H9 (cell line): ENCODE results near the gene WRAP53. TPM values are rescaled to one million over a fixed set of nuclear protein-coding genes. Genes with fewer than 3 reads are reported as not detected.

Experiments
- DNase-seq: peaks from one replicate; pipeline ENCODE4 v3.0.0-alpha.2; 2017
- H2AFZ ChIP-seq: one replicate; pipeline ENCODE4 v1.6.1; 2013; ENCODE audit warnings: mild to moderate bottlenecking, low read length, control low read depth, moderate library complexity
- H2AK5ac ChIP-seq: 2 replicates; pipeline ENCODE4 v1.6.1; 2013; ENCODE audit warnings: low read length, control low read depth, mixed read lengths; ENCODE audit not compliant: insufficient read length
- H2BK120ac ChIP-seq: one replicate; pipeline ENCODE4 v1.6.1; 2013; ENCODE audit warnings: low read depth, mild to moderate bottlenecking, low read length, control low read depth, inconsistent platforms; ENCODE audit not compliant: poor library complexity, severe bottlenecking
- H2BK12ac ChIP-seq: 2 replicates; pipeline ENCODE4 v1.6.1; 2013; ENCODE audit warnings: low read length, control low read depth, mixed read lengths, low read depth; ENCODE audit not compliant: insufficient read length
- H2BK15ac ChIP-seq: 2 replicates; pipeline ENCODE4 v1.6.1; 2013; ENCODE audit warnings: low read depth, low read length, control low read depth
- H2BK20ac ChIP-seq: one replicate; pipeline ENCODE4 v1.6.1; 2013; ENCODE audit warnings: low read depth, mild to moderate bottlenecking, low read length, control low read depth, inconsistent platforms; ENCODE audit not compliant: poor library complexity, severe bottlenecking
- H2BK5ac ChIP-seq: 2 replicates; pipeline ENCODE4 v1.6.1; 2013; ENCODE audit warnings: low read length, control low read depth, mixed read lengths; ENCODE audit not compliant: insufficient read length
- H3K14ac ChIP-seq: 2 replicates; pipeline ENCODE4 v1.6.1; 2013; ENCODE audit warnings: low read length, control low read depth; ENCODE audit not compliant: insufficient read depth
- H3K18ac ChIP-seq: 2 replicates; pipeline ENCODE4 v1.6.1; 2013; ENCODE audit warnings: low read depth, mild to moderate bottlenecking, mixed read lengths, low read length, control low read depth; ENCODE audit not compliant: insufficient read length
- H3K23ac ChIP-seq: 2 replicates; pipeline ENCODE4 v1.6.1; 2013; ENCODE audit warnings: low read length, control low read depth, mixed read lengths, low read depth; ENCODE audit not compliant: insufficient read length
- H3K23me2 ChIP-seq: 2 replicates; pipeline ENCODE4 v1.6.1; 2013; ENCODE audit warnings: low read depth, mild to moderate bottlenecking, mixed read lengths, low read length, control low read depth; ENCODE audit not compliant: insufficient read length, poor library complexity, severe bottlenecking
- H3K27ac ChIP-seq: 2 replicates; pipeline ENCODE4 v1.5.1; 2013; ENCODE audit warnings: low read length, control low read depth, mixed read lengths, low read depth; ENCODE audit not compliant: insufficient read length
- H3K27me3 ChIP-seq: 2 replicates; pipeline ENCODE4 v1.6.1; 2013; ENCODE audit warnings: low read length, control low read depth, inconsistent platforms; ENCODE audit not compliant: insufficient read depth
- H3K4ac ChIP-seq: 2 replicates; pipeline ENCODE4 v1.6.1; 2013; ENCODE audit warnings: low read depth, mild to moderate bottlenecking, control low read depth, inconsistent platforms, low read length, moderate library complexity
- H3K4me1 ChIP-seq: 2 replicates; pipeline ENCODE4 v1.6.1; 2013; ENCODE audit warnings: low read length, control low read depth, inconsistent platforms; ENCODE audit not compliant: insufficient read depth
- H3K4me2 ChIP-seq: 2 replicates; pipeline ENCODE4 v1.6.1; 2013; ENCODE audit warnings: low read length, control low read depth, mixed read lengths; ENCODE audit not compliant: insufficient read length, insufficient read depth
- H3K56ac ChIP-seq: 2 replicates; pipeline ENCODE4 v1.6.1; 2013; ENCODE audit warnings: low read depth, mild to moderate bottlenecking, mixed read lengths, low read length, control low read depth; ENCODE audit not compliant: insufficient read length
- H3K79me1 ChIP-seq: 2 replicates; pipeline ENCODE4 v1.6.1; 2013; ENCODE audit warnings: low read depth, mild to moderate bottlenecking, moderate library complexity, low read length, control low read depth, inconsistent platforms; ENCODE audit not compliant: insufficient read depth, poor library complexity, severe bottlenecking
- H3K79me2 ChIP-seq: 2 replicates; pipeline ENCODE4 v1.6.1; 2013; ENCODE audit warnings: low read length, control low read depth, inconsistent platforms; ENCODE audit not compliant: insufficient read depth
- H3K9ac ChIP-seq: 2 replicates; pipeline ENCODE4 v1.6.1; 2013; ENCODE audit warnings: low read length, control low read depth, mixed read lengths; ENCODE audit not compliant: insufficient read length; ENCODE audit errors: extremely low read depth
- H3K9me3 ChIP-seq: one replicate; pipeline ENCODE4 v1.6.1; 2013; ENCODE audit warnings: low read depth, low read length, inconsistent platforms; ENCODE audit not compliant: control insufficient read depth
- H3T11ph ChIP-seq: one replicate; pipeline ENCODE4 v1.6.1; 2013; ENCODE audit warnings: mild to moderate bottlenecking, low read length, control low read depth, inconsistent platforms
- H4K20me1 ChIP-seq: one replicate; pipeline ENCODE4 v1.6.1; 2013; ENCODE audit not compliant: control insufficient read depth, insufficient read length, insufficient read depth
- H4K5ac ChIP-seq: 2 replicates; pipeline ENCODE4 v1.6.1; 2013; ENCODE audit warnings: low read depth, mild to moderate bottlenecking, mixed read lengths, low read length, control low read depth; ENCODE audit not compliant: insufficient read length
- H4K8ac ChIP-seq: replicated peaks from 2 replicates; pipeline ENCODE4 v1.6.1; 2013; ENCODE audit warnings: low read length, control low read depth, mixed read lengths, low read depth; ENCODE audit not compliant: insufficient read length
- H4K91ac ChIP-seq: 2 replicates; pipeline ENCODE4 v1.6.1; 2013; ENCODE audit warnings: low read depth, mild to moderate bottlenecking, moderate library complexity, mixed read lengths, low read length, control low read depth; ENCODE audit not compliant: insufficient read length
- H3K27ac Mint-ChIP-seq, 3 experiments: 2 replicates in 2 of 3; 3 replicates in 1 of 3; pipeline ENCODE4 v1.8.0; 2020 to 2021; ENCODE audit warnings: mixed read lengths in 3 of 3, mild to moderate bottlenecking in 1 of 3, moderate library complexity in 1 of 3
- H3K27me3 Mint-ChIP-seq: 2 replicates; pipeline ENCODE4 v1.8.0; 2021; ENCODE audit warnings: low read depth, mild to moderate bottlenecking, moderate library complexity, mixed read lengths
- H3K36me3 Mint-ChIP-seq, 3 experiments: 2 replicates in 2 of 3; 3 replicates in 1 of 3; pipeline ENCODE4 v1.8.0; 2020 to 2021; ENCODE audit warnings: low read depth in 3 of 3, mixed read lengths in 3 of 3; ENCODE audit not compliant: insufficient read depth in 1 of 3
- H3K4me1 Mint-ChIP-seq, 2 experiments: 2 replicates each; pipeline ENCODE4 v1.8.0; 2020; ENCODE audit warnings: mixed read lengths in 2 of 2
- H3K4me3 Mint-ChIP-seq, 2 experiments: 2 replicates in 1 of 2; 3 replicates in 1 of 2; pipeline ENCODE4 v1.8.0; 2020 to 2021; ENCODE audit warnings: mild to moderate bottlenecking in 2 of 2, mixed read lengths in 2 of 2, moderate library complexity in 1 of 2
- H3K9me3 Mint-ChIP-seq, 2 experiments: 2 replicates in 1 of 2; 3 replicates in 1 of 2; pipeline ENCODE4 v1.8.0; 2020; ENCODE audit warnings: mild to moderate bottlenecking in 2 of 2, mixed read lengths in 2 of 2, moderate library complexity in 1 of 2
- WGBS: extraction: QIAGEN DNeasy Blood & Tissue Kit; methylation state at CpG from one replicate; pipeline ENCODE4 v1.1.7; 2013; ENCODE audit warnings: missing lambda C conversion rate, low lambda C conversion rate, mixed read lengths; ENCODE audit not compliant: insufficient read length; ENCODE audit errors: extremely low coverage; 5-methylcytosine and 5-hydroxymethylcytosine counted together
- total RNA-seq: library from RNA; stranded (reverse); gene quantifications from 2 replicates; pipeline ENCODE4 v1.2.1, GENCODE V29; 2021
- TF ChIP-seq, protein P1 (sequence below): fragments of 200-600 bp; sonication (generic); conservative IDR thresholded peaks from 3 replicates; pipeline ENCODE4 v1.8.0; 2021; ENCODE audit warnings: antibody characterized with exemption, mild to moderate bottlenecking

WRAP53 gene
- total RNA-seq, 1 experiment from 2014 or later, result 27.0 TPM

DNA sequence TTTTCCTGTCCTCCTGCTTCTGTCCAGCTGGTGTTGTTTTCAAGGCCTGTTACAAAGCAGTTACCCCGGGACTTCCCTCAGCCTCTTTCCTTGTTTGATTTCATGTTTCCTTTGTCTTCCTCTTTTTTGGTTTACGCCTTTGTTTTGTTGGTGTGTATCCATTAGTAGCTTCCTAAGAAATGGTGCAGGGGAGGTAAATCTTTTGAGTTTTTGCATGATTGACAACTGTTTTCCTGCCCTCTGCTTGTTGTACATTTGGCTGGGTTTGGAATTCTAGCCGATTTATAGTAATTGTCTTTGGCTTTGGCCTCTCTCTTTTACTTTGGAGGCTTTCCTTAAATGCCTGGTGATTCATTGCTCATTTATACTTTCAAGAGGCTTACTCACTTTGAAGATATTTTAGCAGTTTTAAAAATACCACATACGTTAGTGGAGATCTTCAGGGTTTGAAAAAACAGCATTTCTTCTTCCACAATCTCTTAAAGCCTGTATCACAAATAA, 62.1 kb downstream of the WRAP53 start:
- Mint-ChIP-seq H3K36me3 (no peaks in the 10 kb centered on the region), H3K9me3 (no peaks in the 10 kb centered on the region), H3K27me3 (peaks cover 1% of the 10 kb centered on the region; the same call in 1 of the 2 replicates), H3K27ac (no peak overlapping the region), H3K4me3 (no peak overlapping the region), H3K4me1 (peaks cover 6 to 8% of the 10 kb centered on the region in 2 experiments)
- H3K79me1 ChIP-seq, result no peaks in the 10 kb centered on the region
- H2AFZ ChIP-seq, result no peak overlapping the region
- TF ChIP-seq, protein P1, sequence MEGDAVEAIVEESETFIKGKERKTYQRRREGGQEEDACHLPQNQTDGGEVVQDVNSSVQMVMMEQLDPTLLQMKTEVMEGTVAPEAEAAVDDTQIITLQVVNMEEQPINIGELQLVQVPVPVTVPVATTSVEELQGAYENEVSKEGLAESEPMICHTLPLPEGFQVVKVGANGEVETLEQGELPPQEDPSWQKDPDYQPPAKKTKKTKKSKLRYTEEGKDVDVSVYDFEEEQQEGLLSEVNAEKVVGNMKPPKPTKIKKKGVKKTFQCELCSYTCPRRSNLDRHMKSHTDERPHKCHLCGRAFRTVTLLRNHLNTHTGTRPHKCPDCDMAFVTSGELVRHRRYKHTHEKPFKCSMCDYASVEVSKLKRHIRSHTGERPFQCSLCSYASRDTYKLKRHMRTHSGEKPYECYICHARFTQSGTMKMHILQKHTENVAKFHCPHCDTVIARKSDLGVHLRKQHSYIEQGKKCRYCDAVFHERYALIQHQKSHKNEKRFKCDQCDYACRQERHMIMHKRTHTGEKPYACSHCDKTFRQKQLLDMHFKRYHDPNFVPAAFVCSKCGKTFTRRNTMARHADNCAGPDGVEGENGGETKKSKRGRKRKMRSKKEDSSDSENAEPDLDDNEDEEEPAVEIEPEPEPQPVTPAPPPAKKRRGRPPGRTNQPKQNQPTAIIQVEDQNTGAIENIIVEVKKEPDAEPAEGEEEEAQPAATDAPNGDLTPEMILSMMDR, result no peak
- no peak overlapping the region for H4K91ac ChIP-seq
- no peak for DNase-seq
- no peaks in the 10 kb centered on the region for H4K20me1 ChIP-seq
- H3K23ac ChIP-seq, result no peak overlapping the region
- H2BK120ac ChIP-seq, result no peak overlapping the region
- H3K4ac ChIP-seq, result no peak overlapping the region
- no peak overlapping the region for H3K56ac ChIP-seq
- H2BK12ac ChIP-seq, result no peak overlapping the region
- H3K9ac ChIP-seq, result no peak overlapping the region
- H3K27ac ChIP-seq, result no peak overlapping the region
- H3T11ph ChIP-seq, result no peak overlapping the region
- no peak overlapping the region for H2AK5ac ChIP-seq
- no peaks in the 10 kb centered on the region for H3K79me2 ChIP-seq
- no peaks in the 10 kb centered on the region for H3K27me3 ChIP-seq
- WGBS, result no CpG with 5 or more reads among the region's 4 CpGs
- no peak overlapping the region for H3K18ac ChIP-seq
- no peaks in the 10 kb centered on the region for H3K23me2 ChIP-seq
- no peak overlapping the region for H3K4me2 ChIP-seq
- H3K14ac ChIP-seq, result no peak overlapping the region
- no peak overlapping the region for H4K8ac ChIP-seq
- H2BK20ac ChIP-seq, result no peak overlapping the region
- H4K5ac ChIP-seq, result no peak overlapping the region
- H3K4me1 ChIP-seq, result no peaks in the 10 kb centered on the region
- H3K9me3 ChIP-seq, result no peaks in the 10 kb centered on the region
- no peak overlapping the region for H2BK15ac ChIP-seq
- H2BK5ac ChIP-seq, result no peak overlapping the region

Other genes starting within 250 kb of the WRAP53 start
- 14.1 and 15.2 TPM in 2 replicates for gene FGF11, start 249.0 kb upstream of the WRAP53 start, total RNA-seq
- 12.7 and 13.2 TPM in 2 replicates for gene CHRNB1, start 243.4 kb upstream of the WRAP53 start, total RNA-seq
- gene ZBTB4, start 208.8 kb upstream of the WRAP53 start, total RNA-seq, result 14.4 and 14.9 TPM in 2 replicates
- not detected in 2 replicates for gene SLC35G6, start 207.0 kb upstream of the WRAP53 start, total RNA-seq
- 153 and 154 TPM in 2 replicates for gene POLR2A, start 204.1 kb upstream of the WRAP53 start, total RNA-seq
- 5.8 and 7.1 TPM in 2 replicates for gene TNFSF12, start 139.4 kb upstream of the WRAP53 start, total RNA-seq
- 0.94 and 1.4 TPM in 2 replicates for gene TNFSF13, start 129.7 kb upstream of the WRAP53 start, total RNA-seq
- gene SENP3, start 126.6 kb upstream of the WRAP53 start, total RNA-seq, result 80.6 and 83.1 TPM in 2 replicates
- gene CD68, start 108.8 kb upstream of the WRAP53 start, total RNA-seq, result 0.37 and 0.42 TPM in 2 replicates
- gene MPDU1, start 104.6 kb upstream of the WRAP53 start, total RNA-seq, result 73.1 and 76.1 TPM in 2 replicates
- 7.7 TPM in 2 replicates for gene SOX15, start 98.4 kb upstream of the WRAP53 start, total RNA-seq
- gene FXR2, start 73.6 kb upstream of the WRAP53 start, total RNA-seq, result 36.1 and 36.4 TPM in 2 replicates
- 72.1 and 77.6 TPM in 2 replicates for gene SAT2, start 60.7 kb upstream of the WRAP53 start, total RNA-seq
- 1.5 and 1.6 TPM in 2 replicates for gene SHBG, start 58.3 kb upstream of the WRAP53 start, total RNA-seq
- 15.4 and 16.2 TPM in 2 replicates for gene ATP1B2, start 37.6 kb upstream of the WRAP53 start, total RNA-seq
- gene TP53, start 987 bp upstream of the WRAP53 start, total RNA-seq, result 163 and 164 TPM in 2 replicates
- gene EFNB3, start 16.7 kb downstream of the WRAP53 start, total RNA-seq, result 11.3 and 11.4 TPM in 2 replicates
- 0.15 and 0.22 TPM in 2 replicates for gene DNAH2, start 29.3 kb downstream of the WRAP53 start, total RNA-seq
- 26.7 and 28.9 TPM in 2 replicates for gene KDM6B, start 145.7 kb downstream of the WRAP53 start, total RNA-seq
- 8.9 and 11.3 TPM in 2 replicates for gene TMEM88, start 166.6 kb downstream of the WRAP53 start, total RNA-seq
- gene NAA38, start 169.1 kb downstream of the WRAP53 start, total RNA-seq, result 40.0 and 50.2 TPM in 2 replicates
- gene CYB5D1, start 169.5 kb downstream of the WRAP53 start, total RNA-seq, result 17.1 and 18.0 TPM in 2 replicates
- 33.2 and 35.7 TPM in 2 replicates for gene CHD3, start 200.3 kb downstream of the WRAP53 start, total RNA-seq
- gene RNF227, start 227.8 kb downstream of the WRAP53 start, total RNA-seq, result 1.9 and 2.5 TPM in 2 replicates
- gene KCNAB3, start 241.4 kb downstream of the WRAP53 start, total RNA-seq, result 5.7 and 6.4 TPM in 2 replicates
- gene TRAPPC1, start 243.5 kb downstream of the WRAP53 start, total RNA-seq, result 132 and 160 TPM in 2 replicates
- 25.8 and 30.1 TPM in 2 replicates for gene CNTROB, start 243.7 kb downstream of the WRAP53 start, total RNA-seq